D341Med (cell line): ENCODE results near the gene FAHD2B.
"Not testable (repeated sequence)": the region's sequence is repeated elsewhere in the genome, so short reads cannot be mapped to it uniquely, and the experiment has no call there.

Source experiments
- DNase-seq: peaks from one replicate; pipeline ENCODE4 v3.0.0; 2012; ENCODE audit warnings: low spot score

Gene FAHD2B

GRCh38 chr2:97067279-97068004, 27.2 kb downstream of the FAHD2B start:
- DNase-seq = no peak

GRCh38 chr2:97066030-97066429, 28.7 kb downstream of the FAHD2B start:
- DNase-seq = not testable (repeated sequence)

- not testable (repeated sequence) for DNase-seq
Measured at GRCh38 chr2:97062020-97062419, 32.7 kb downstream of the FAHD2B start.

GRCh38 chr2:97059782-97060181, 34.9 kb downstream of the FAHD2B start:
- not testable (repeated sequence) for DNase-seq

GRCh38 chr2:97056150-97056549, 38.5 kb downstream of the FAHD2B start:
- not testable (repeated sequence) for DNase-seq

GRCh38 chr2:97050032-97050431, 44.6 kb downstream of the FAHD2B start:
- DNase-seq = not testable (repeated sequence)

GRCh38 chr2:97048448-97048847, 46.2 kb downstream of the FAHD2B start:
- not testable (repeated sequence) for DNase-seq

- not testable (repeated sequence) for DNase-seq
Measured at GRCh38 chr2:97046676-97047075, 48.0 kb downstream of the FAHD2B start.

- not testable (repeated sequence) for DNase-seq
Measured at GRCh38 chr2:97045895-97046499, 48.7 kb downstream of the FAHD2B start.
